ENCODE measurements around the gene ERCC2. TPM values are rescaled to one million over a fixed set of nuclear protein-coding genes. Genes with fewer than 3 reads are reported as not detected.
"Not testable (repeated sequence)": the region's sequence is repeated elsewhere in the genome, so short reads cannot be mapped to it uniquely, and the experiment has no call there.

ERCC2 gene
- total RNA-seq, 4 donors from 2014 or later, result 9.4 to 19.5 (median 17.6) TPM

DNA sequence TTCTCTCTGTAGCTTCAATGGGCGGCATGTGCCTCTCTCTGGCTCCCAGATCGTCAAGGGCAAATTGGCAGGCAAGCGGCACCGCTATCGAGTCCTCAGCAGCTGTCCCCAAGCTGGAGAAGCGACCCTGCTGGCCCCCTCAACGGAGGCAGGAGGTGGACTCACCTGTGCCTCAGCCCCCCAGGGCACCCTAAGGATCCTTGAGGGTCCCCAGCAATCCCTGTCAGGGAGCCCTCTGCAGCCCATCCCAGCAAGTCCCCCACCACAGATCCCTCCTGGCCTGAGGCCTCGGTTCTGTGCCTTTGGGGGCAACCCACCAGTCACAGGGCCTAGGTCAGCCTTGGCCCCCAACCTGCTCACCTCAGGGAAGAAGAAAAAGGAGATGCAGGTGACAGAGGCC, 37.7 kb upstream of the ERCC2 start:
- H3K36me3 ChIP-seq, result peaks cover 0 to 39% (median 6%) of the 10 kb centered on the region in 3 donors
- TF ChIP-seq, protein P1, sequence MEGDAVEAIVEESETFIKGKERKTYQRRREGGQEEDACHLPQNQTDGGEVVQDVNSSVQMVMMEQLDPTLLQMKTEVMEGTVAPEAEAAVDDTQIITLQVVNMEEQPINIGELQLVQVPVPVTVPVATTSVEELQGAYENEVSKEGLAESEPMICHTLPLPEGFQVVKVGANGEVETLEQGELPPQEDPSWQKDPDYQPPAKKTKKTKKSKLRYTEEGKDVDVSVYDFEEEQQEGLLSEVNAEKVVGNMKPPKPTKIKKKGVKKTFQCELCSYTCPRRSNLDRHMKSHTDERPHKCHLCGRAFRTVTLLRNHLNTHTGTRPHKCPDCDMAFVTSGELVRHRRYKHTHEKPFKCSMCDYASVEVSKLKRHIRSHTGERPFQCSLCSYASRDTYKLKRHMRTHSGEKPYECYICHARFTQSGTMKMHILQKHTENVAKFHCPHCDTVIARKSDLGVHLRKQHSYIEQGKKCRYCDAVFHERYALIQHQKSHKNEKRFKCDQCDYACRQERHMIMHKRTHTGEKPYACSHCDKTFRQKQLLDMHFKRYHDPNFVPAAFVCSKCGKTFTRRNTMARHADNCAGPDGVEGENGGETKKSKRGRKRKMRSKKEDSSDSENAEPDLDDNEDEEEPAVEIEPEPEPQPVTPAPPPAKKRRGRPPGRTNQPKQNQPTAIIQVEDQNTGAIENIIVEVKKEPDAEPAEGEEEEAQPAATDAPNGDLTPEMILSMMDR (IDR thresholded peaks at IDR 0.05), result no peak
- TF ChIP-seq EP300 (IDR thresholded peaks at IDR 0.05) (no peak), POLR2A (IDR thresholded peaks at IDR 0.05) (no peak)
- peaks cover 0 to 44% (median 10%) of the 10 kb centered on the region in 4 donors for H3K4me1 ChIP-seq
- peaks cover 5 to 21% of the 10 kb centered on the region in 2 donors for H3K27me3 ChIP-seq
- H3K4me3 ChIP-seq, result no peak overlapping the region
- DNase-seq (ENCODE audit: low spot score in 2 of 2), result no peak
- H3K9me3 ChIP-seq, result no peaks in the 10 kb centered on the region
- 86 to 87% methylated on average over 8 of the region's 8 CpGs for WGBS, 2 donors
- no peak overlapping the region for H3K27ac ChIP-seq

DNA sequence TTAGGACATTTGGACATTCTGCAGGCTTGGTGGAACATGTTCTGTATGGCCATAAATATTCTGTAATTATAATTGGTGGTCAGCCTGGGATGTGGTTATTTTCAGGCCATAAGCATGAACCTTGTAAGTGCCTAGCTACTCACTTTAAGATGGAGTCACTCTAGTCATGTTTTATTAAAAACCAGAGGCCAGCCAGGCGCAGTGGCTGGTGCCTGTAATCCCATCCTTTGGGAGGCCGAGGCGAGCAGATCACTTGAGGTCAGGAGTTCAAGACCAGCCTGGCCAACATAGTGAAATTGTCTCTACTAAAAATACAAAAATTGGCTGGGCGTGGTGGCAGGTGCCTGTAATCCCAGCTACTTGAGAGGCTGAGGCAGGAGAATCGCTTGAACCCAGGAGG, 37.2 kb upstream of the ERCC2 start:
- peaks cover 0 to 49% (median 13%) of the 10 kb centered on the region in 4 donors for H3K4me1 ChIP-seq
- H3K27me3 ChIP-seq, result peaks cover 5 to 26% of the 10 kb centered on the region in 2 donors
- not testable (repeated sequence) for H3K27ac ChIP-seq; DNase-seq (ENCODE audit: low spot score in 2 of 2); H3K4me3 ChIP-seq; H3K9me3 ChIP-seq
- peaks cover 0 to 34% (median under 1%) of the 10 kb centered on the region in 3 donors for H3K36me3 ChIP-seq
- WGBS, 2 donors, result 73 to 85% methylated on average over 5 of the region's 5 CpGs

DNA sequence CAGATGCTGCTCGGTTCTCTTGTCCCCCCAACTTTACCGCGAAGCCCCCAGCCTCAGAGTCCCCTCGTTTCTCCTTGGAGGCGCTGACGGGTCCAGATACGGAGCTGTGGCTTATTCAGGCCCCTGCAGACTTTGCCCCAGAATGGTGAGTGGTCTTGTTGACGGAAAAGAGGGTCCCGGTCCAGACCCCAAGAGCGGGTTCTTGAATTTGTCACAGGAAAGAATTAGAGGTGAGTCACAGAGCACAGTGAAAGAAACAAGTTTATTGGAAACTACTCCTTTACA, 36.7 kb upstream of the ERCC2 start:
- Histone ChIP-seq H3K36me3 (peaks cover 0 to 28% (median 0%) of the 10 kb centered on the region in 3 donors), H3K9me3 (no peaks in the 10 kb centered on the region), H3K4me3 (peak overlapping the region; percentile 50 to 78 (median 68)), H3K27me3 (peaks cover 5 to 31% of the 10 kb centered on the region in 2 donors), H3K27ac (no peak overlapping the region), H3K4me1 (peaks cover 0 to 54% (median 16%) of the 10 kb centered on the region in 4 donors)
- TF ChIP-seq, protein P1 (IDR thresholded peaks at IDR 0.05), result no peak
- TF ChIP-seq EP300 (IDR thresholded peaks at IDR 0.05), result no peak
- no peak for DNase-seq (ENCODE audit: low spot score in 2 of 2)
- 3% methylated on average over 10 of the region's 10 CpGs for WGBS, 2 donors

DNA sequence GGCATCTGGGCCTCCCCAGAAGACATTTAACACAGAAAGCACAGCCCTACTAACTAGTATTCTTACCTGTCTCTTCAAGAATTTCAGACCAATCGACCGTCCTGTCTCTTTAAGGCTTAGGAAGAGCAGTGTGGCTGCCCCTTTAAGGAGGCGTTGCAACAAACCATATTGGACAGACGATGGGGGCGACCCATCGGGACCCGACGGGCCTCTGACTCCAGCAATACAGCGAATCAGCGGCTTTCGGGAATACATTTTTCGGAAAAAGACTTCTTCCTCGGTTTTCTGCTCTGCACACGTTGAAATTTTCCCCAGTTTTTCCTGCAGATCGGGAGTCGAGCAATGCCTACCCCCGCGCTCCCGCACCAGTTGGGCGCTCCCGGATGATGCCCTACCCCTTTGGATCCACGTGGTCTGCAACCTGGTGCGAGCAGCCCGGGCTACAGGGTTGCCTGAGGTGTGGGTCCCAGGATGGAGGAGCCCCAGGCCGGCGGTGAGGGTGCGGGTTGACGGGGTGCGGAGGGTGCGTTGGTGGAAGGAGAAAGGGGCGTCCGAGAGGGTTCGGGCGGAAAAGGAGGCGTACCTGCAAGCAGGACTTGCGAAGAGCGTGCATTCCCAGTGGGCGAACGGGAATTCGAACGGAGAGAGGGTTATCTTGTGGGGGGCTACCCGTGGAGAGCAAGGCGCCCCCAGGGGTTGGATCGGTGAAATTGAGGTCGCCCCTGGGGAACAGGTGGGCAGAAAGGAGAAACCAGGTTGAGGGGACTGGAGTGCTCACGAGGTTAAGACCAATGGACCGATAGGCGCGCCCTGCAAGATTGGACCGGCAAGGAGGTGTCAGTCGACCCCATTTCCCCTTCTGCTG, 36.1 kb upstream of the ERCC2 start, which contains the start of gene POLR1G:
Gene POLR1G (plus strand): TSS at position 419 of the 865 bp plus-strand sequence. CDS start 53 bp downstream, at position 472.
- DNase-seq (ENCODE audit: low spot score in 2 of 2), result peak in 1 of 2 donors; percentile 64
- Histone ChIP-seq H3K27me3 (peaks cover 5 to 36% of the 10 kb centered on the region in 2 donors), H3K4me1 (peaks cover 0 to 55% (median 16%) of the 10 kb centered on the region in 4 donors), H3K36me3 (peaks cover 0 to 23% (median 0%) of the 10 kb centered on the region in 3 donors), H3K27ac (peak within 1 kb of the TSS; percentile 79 to 91 (median 88)), H3K4me3 (peak within 1 kb of the TSS; percentile 50 to 78 (median 68)), H3K9me3 (no peaks in the 10 kb centered on the region)
- WGBS, 2 donors, result 1% methylated on average over 51 of the region's 51 CpGs
- TF ChIP-seq EP300 (IDR thresholded peaks at IDR 0.05) (peak; percentile 63 to 82), POLR2A (IDR thresholded peaks at IDR 0.05) (no peak)
- TF ChIP-seq, protein P1 (IDR thresholded peaks at IDR 0.05), result peak in 2 of 5 experiments; percentile 72 to 90

DNA sequence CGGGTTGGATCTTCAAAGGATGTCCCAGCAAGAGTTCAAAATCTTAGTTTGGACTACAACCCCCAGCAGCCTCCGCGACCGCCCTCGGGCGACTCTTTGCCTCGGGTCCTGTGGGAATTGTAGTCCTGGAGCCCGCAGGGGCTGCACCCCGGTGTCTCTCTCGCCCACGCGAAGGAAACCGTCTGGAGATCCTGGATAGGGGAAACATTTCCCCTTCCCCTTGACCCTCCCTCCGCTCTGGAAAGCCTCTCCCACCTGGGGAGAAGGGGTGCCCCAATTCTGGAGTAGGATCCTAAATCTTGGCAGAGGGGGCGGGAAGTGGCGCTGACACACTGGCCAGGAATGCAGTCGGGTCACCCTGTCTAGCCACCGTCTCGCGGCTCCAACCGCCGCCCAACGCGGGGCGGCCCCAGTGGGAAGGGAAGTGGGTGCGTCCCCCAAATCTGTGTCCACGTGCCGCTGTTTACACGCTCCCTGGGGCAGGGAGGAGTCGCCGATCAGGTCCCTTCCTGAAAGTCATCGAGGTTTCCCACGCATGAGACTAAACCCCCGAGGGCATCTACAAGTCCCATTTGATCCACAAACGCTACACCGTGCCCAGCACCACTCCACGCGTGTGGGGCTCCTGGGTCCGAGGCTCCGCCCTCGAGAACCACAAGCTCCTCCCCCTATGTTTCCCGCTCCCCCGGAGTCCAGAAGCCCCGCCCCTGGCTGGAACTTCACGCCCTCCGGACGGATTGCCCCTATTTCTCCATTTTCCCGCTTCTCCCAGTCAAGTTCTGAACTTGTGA, 35.3 kb upstream of the ERCC2 start:
- Histone ChIP-seq H3K4me3 (peak overlapping the region; percentile 50 to 78 (median 68)), H3K4me1 (peaks cover 0 to 55% (median 16%) of the 10 kb centered on the region in 4 donors), H3K27me3 (peaks cover 5 to 36% of the 10 kb centered on the region in 2 donors), H3K9me3 (no peaks in the 10 kb centered on the region), H3K27ac (peak overlapping the region; percentile 79 to 91 (median 88)), H3K36me3 (peaks cover 0 to 16% (median 0%) of the 10 kb centered on the region in 3 donors)
- 0% methylated on average over 30 to 40 of the region's 48 CpGs for WGBS, 2 donors
- TF ChIP-seq POLR2A (IDR thresholded peaks at IDR 0.05) (no peak), EP300 (IDR thresholded peaks at IDR 0.05) (peak; percentile 62)
- TF ChIP-seq, protein P1 (IDR thresholded peaks at IDR 0.05), result no peak
- DNase-seq (ENCODE audit: low spot score in 2 of 2), result peak; percentile 71 to 81

Data from tibial nerve (tissue), 4 donors.